Ishikawa (cell line): ENCODE results near the gene CDK19.

Experiments
- TF ChIP-seq, protein P1 (sequence below): IDR thresholded peaks from 2 replicates; pipeline ENCODE4 v1.6.1; 2012; ENCODE audit warnings: low read depth, mild to moderate bottlenecking
- TF ChIP-seq, protein P2 (sequence below): IDR thresholded peaks from 2 replicates; pipeline ENCODE4 v1.6.1; 2012

DNA sequence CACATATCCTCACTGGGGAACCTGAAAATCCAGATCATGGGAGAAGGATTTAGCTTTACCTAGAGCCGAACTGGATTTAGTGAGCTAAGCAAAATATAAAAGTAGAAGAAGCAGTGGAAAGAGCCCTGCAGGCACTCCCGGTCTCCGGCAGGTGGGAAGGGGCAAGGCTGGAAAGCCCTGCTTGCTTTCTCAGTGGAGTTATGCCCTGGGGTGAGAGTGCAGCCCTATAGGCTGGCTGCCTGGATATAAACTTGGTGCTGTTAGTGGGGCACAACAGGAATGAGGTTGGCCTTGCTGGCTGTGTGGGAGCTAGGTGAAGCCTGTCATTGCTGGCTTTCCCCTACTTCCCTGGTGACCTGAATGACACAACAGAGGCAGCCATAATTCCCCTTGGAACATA, 122.0 kb downstream of the CDK19 start:
- TF ChIP-seq, protein P1, sequence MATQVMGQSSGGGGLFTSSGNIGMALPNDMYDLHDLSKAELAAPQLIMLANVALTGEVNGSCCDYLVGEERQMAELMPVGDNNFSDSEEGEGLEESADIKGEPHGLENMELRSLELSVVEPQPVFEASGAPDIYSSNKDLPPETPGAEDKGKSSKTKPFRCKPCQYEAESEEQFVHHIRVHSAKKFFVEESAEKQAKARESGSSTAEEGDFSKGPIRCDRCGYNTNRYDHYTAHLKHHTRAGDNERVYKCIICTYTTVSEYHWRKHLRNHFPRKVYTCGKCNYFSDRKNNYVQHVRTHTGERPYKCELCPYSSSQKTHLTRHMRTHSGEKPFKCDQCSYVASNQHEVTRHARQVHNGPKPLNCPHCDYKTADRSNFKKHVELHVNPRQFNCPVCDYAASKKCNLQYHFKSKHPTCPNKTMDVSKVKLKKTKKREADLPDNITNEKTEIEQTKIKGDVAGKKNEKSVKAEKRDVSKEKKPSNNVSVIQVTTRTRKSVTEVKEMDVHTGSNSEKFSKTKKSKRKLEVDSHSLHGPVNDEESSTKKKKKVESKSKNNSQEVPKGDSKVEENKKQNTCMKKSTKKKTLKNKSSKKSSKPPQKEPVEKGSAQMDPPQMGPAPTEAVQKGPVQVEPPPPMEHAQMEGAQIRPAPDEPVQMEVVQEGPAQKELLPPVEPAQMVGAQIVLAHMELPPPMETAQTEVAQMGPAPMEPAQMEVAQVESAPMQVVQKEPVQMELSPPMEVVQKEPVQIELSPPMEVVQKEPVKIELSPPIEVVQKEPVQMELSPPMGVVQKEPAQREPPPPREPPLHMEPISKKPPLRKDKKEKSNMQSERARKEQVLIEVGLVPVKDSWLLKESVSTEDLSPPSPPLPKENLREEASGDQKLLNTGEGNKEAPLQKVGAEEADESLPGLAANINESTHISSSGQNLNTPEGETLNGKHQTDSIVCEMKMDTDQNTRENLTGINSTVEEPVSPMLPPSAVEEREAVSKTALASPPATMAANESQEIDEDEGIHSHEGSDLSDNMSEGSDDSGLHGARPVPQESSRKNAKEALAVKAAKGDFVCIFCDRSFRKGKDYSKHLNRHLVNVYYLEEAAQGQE, result no peak
- TF ChIP-seq, protein P2, sequence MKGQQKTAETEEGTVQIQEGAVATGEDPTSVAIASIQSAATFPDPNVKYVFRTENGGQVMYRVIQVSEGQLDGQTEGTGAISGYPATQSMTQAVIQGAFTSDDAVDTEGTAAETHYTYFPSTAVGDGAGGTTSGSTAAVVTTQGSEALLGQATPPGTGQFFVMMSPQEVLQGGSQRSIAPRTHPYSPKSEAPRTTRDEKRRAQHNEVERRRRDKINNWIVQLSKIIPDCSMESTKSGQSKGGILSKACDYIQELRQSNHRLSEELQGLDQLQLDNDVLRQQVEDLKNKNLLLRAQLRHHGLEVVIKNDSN, result no peak
